ENCODE data around the gene RAB38. TPM values are rescaled to one million over a fixed set of nuclear protein-coding genes. Genes with fewer than 3 reads are reported as not detected.

Gene RAB38
- total RNA-seq, 1 donor from 2014 or later, result 24.1 TPM

GRCh38 chr11:88181776-88182175 lies 6.5 kb upstream of the RAB38 start:
- Histone ChIP-seq H3K27me3 (no peaks in the 10 kb centered on the region), H3K9me3 (no peaks in the 10 kb centered on the region), H3K4me3 (no peak overlapping the region), H3K27ac (no peak overlapping the region), H3K36me3 (no peaks in the 10 kb centered on the region), H3K4me1 (peaks cover 30% of the 10 kb centered on the region)
- DNase-seq (ENCODE audit: extremely low spot score in 2 of 2), result no peak
- TF ChIP-seq CTCF (IDR thresholded peaks at IDR 0.05), result no peak
- no peak for TF ChIP-seq POLR2A (IDR thresholded peaks at IDR 0.05)
- peak in 1 of 2 donors; percentile 56 for TF ChIP-seq POLR2AphosphoS5 (IDR thresholded peaks at IDR 0.05; ENCODE audit: insufficient read depth in 1 of 2, low read depth in 1 of 2)
- intact Hi-C loops (cut with DNase I), result no loop called here

GRCh38 chr11:88179971-88180629 lies 4.9 kb upstream of the RAB38 start:
- TF ChIP-seq CTCF (IDR thresholded peaks at IDR 0.05) (no peak), POLR2AphosphoS5 (IDR thresholded peaks at IDR 0.05; ENCODE audit: insufficient read depth in 1 of 2, low read depth in 1 of 2) (no peak), POLR2A (IDR thresholded peaks at IDR 0.05) (no peak)
- no peak for DNase-seq (ENCODE audit: extremely low spot score in 2 of 2)
- H3K4me3 ChIP-seq, result no peak overlapping the region
- H3K4me1 ChIP-seq, result peaks cover 30% of the 10 kb centered on the region
- H3K27ac ChIP-seq, result no peak overlapping the region
- H3K27me3 ChIP-seq, result no peaks in the 10 kb centered on the region
- intact Hi-C loops (cut with DNase I), result no loop called here
- no peaks in the 10 kb centered on the region for H3K9me3 ChIP-seq
- no peaks in the 10 kb centered on the region for H3K36me3 ChIP-seq

DNA sequence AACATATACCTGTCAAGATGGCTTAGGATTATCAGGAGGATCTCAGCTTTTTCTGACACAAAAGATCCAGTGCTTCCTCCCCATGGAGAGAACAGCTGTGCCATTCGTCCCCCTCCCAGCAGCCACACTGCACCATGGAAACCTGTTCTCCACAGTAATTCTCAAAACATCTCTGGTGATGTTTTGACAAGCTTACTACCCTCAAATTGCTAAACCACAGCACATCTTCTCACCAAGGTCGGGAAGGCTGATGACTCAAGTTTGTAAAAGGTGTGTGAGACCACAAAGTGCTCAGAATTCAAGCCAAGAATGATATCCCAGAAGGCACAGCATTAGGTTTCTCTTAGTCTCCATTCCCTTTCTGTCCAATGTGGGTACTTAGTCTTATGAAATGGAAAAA lies 3.9 kb upstream of the RAB38 start:
- no peak for DNase-seq (ENCODE audit: extremely low spot score in 2 of 2)
- H3K4me1 ChIP-seq, result peaks cover 40% of the 10 kb centered on the region
- no peak overlapping the region for H3K4me3 ChIP-seq
- intact Hi-C loops (cut with DNase I), result no loop called here
- H3K36me3 ChIP-seq, result no peaks in the 10 kb centered on the region
- H3K27me3 ChIP-seq, result no peaks in the 10 kb centered on the region
- TF ChIP-seq POLR2AphosphoS5 (IDR thresholded peaks at IDR 0.05; ENCODE audit: insufficient read depth in 1 of 2, low read depth in 1 of 2), result no peak
- TF ChIP-seq CTCF (IDR thresholded peaks at IDR 0.05), result no peak
- no peak for TF ChIP-seq POLR2A (IDR thresholded peaks at IDR 0.05)
- H3K27ac ChIP-seq, result no peak overlapping the region
- H3K9me3 ChIP-seq, result no peaks in the 10 kb centered on the region

GRCh38 chr11:88178191-88178590 lies 2.9 kb upstream of the RAB38 start:
- H3K27me3 ChIP-seq, result no peaks in the 10 kb centered on the region
- no peak overlapping the region for H3K27ac ChIP-seq
- H3K4me3 ChIP-seq, result no peak overlapping the region
- no peaks in the 10 kb centered on the region for H3K36me3 ChIP-seq
- no peak for DNase-seq (ENCODE audit: extremely low spot score in 2 of 2)
- no peaks in the 10 kb centered on the region for H3K9me3 ChIP-seq
- peaks cover 49% of the 10 kb centered on the region for H3K4me1 ChIP-seq
- TF ChIP-seq CTCF (IDR thresholded peaks at IDR 0.05), result no peak
- no peak for TF ChIP-seq POLR2A (IDR thresholded peaks at IDR 0.05)
- TF ChIP-seq POLR2AphosphoS5 (IDR thresholded peaks at IDR 0.05; ENCODE audit: insufficient read depth in 1 of 2, low read depth in 1 of 2), result no peak
- intact Hi-C loops (cut with DNase I), result no loop called here

DNA sequence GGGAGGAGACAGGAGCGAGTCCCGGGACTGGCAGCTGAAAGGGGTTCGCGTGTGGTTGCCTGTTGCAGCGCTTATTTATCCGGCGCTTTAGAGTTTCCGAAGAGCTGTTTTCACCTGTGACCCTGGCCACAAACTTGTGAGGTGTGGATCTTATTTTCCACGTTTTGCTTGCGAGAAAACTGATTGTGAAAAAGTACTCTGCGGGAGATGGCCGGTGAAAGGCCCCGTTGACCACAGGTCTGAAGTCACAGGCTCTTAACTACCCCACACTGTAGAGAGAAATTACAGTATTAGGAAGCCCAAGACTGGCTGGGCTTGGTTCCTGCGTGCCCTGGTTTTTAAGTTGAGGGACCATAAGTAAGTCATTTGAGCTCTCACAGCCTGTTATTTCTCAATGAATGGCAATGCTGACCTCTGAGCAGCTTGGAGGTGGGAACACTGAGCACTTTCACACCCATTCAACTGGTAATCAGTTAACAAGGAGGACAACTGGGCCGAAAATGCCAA lies 379 bp upstream of the RAB38 start:
- Histone ChIP-seq H3K9me3 (no peaks in the 10 kb centered on the region), H3K27ac (peak overlapping the region; percentile 59), H3K4me3 (peak overlapping the region; percentile 53 to 58), H3K4me1 (peaks cover 67% of the 10 kb centered on the region), H3K27me3 (no peaks in the 10 kb centered on the region), H3K36me3 (no peaks in the 10 kb centered on the region)
- intact Hi-C loops (cut with DNase I), result no loop called here
- TF ChIP-seq POLR2A (IDR thresholded peaks at IDR 0.05) (no peak), POLR2AphosphoS5 (IDR thresholded peaks at IDR 0.05; ENCODE audit: insufficient read depth in 1 of 2, low read depth in 1 of 2) (no peak), CTCF (IDR thresholded peaks at IDR 0.05) (no peak)
- DNase-seq (ENCODE audit: extremely low spot score in 2 of 2), result no peak

All from vagina (tissue), 2 donors.